GM18907 (cell line): ENCODE data around the gene ABHD6.
"Not testable (repeated sequence)": the region's sequence is repeated elsewhere in the genome, so short reads cannot be mapped to it uniquely, and the experiment has no call there.

ENCODE experiments used
- ATAC-seq: cut with Tn5 transposase; IDR thresholded peaks from one replicate; pipeline ENCODE4 v1.9.1; 2021; ENCODE audit warnings: mild to moderate bottlenecking, moderate library complexity; ENCODE audit not compliant: unreplicated experiment

The ABHD6 gene

DNA sequence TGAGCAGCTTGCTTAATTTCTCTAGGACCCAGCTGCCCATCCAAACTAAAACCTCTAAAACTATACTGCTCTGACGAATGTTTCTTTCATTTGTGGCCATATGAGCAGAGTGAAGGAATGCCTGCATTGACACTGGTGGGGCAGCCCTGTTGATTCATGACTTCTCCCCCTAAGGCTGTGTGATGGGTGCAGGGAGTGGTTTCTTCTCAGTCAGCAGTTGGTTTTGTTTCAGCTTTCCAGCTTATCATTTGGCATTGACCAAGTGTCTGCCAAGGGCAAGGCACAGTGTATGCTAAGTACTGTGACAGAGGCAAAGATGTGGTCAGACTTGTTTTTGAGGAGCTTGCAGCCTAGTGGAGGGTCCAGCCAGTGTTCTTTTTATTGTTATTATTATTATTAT lies 4.7 kb downstream of the ABHD6 start:
- no peak for ATAC-seq

DNA sequence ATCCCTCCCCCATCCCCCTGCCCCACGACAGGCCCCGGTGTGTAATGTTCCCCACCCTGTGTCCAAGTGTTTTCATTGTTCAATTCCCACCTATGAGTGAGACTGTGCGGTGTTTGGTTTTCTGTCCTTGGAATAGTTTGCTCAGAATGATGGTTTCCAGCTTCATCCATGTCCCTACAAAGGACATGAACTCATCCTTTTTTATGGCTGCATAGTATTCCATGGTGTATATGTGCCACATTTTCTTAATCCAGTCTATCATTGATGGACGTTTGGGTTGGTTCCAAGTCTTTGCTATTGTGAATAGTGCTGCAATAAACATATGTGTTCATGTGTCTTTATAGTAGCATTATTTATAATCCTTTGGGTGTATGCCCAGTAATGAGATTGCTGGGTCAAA lies 5.3 kb downstream of the ABHD6 start:
- ATAC-seq, result not testable (repeated sequence)

DNA sequence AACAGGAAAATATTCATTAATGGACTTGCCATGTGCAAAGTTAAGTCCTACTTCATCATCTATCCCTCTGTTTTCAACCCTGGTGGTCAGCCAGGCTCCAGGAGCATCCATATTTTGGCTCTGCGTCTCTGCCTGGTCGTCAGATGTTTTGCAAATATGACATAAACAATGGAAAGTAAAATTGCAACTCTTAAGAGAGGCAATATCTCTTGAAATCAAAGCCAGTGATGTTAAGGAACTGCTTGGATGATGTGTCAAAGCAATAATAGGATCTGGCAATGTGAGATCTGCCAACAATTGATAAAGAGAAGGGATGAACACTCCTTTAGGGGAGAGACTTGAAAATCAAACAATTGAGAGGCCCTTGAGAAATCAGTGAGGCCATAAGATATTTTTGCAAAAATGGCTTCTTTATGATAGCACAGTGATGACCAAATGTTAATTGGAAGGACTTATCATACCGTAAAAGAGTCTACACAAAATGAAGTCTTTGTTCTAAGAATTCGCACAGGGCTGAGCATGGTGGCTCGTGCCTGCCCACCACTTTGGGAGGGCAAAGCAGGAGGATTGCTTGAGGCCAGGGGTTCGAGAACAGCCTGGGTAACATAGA lies 6.5 kb downstream of the ABHD6 start:
- ATAC-seq, result no peak

DNA sequence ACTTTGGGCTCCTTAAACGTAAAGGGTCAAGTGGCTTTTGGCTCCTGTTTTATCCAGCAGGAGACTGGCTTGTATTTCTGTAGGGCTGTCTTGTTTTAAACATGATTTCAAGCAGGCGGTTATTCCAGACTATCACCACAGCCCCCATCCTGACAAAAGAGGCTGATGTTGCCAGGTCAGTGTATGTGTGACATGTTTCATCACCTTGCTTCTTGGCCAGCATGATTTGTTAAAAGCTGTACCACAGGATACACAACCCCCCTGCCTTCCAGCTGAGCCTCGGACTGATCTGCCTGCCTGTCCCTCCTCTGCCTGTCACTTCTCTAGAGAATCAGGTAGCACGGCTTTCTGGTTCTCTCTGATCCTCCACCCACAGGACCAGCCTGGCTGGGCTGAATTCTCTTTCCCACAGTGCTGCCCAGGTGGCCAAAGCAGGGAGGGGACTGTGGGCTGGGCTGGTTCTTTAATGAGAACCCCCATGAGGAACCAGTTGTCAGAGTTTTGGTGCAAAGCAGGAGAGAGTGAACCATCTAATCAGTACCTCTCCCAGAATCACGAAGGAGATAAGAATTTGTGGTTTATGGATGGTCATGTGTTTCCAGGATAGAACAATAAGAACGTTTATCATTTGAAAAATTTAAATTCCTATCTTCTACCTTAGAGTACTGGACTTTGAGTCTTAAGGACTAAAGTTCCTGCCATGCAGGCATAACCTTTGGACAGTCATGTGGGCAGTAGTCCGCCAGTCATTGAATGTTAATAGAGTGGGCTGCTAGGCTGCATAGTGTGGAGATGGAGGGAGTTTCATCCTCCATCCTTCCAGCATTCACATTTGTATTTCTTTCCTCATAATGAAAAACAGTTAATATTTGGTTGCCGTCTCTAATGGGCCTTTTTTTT lies 8.8 kb downstream of the ABHD6 start:
- ATAC-seq, result no peak

DNA sequence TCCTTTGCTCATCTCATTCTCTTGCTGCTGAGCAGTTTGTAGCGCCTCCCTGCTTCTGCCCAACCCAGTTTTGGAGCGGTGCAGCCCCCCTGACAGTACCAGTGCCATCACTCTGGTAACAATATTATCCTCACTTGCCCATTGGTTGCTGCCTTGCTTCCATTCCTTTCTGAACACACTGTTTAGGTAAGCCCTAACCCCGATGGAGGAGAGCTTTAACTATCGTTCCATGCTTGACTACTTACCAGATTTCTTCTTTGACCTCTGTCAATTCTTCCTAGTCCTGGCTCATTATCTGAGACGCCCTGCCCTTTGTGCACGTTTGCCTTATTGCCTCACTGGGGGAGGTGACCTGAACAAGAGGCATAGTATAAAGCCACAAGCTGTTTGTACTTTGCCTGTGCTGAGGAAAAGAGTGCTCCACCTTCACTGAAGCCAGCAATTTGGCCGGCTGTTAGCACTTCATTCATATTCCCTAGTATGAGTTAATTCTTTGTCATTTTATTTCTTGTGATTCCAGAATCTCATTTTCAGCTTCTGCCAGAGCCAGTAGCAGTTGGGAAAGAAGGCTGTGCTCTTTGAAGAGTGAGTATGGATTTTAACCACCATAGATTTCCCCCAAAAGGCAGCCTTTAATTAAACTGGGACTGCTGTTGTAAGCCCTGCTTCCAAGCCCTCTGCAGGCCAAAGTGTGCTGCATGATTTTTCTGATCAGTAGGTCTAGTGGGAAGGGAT lies 11.9 kb downstream of the ABHD6 start:
- no peak for ATAC-seq

DNA sequence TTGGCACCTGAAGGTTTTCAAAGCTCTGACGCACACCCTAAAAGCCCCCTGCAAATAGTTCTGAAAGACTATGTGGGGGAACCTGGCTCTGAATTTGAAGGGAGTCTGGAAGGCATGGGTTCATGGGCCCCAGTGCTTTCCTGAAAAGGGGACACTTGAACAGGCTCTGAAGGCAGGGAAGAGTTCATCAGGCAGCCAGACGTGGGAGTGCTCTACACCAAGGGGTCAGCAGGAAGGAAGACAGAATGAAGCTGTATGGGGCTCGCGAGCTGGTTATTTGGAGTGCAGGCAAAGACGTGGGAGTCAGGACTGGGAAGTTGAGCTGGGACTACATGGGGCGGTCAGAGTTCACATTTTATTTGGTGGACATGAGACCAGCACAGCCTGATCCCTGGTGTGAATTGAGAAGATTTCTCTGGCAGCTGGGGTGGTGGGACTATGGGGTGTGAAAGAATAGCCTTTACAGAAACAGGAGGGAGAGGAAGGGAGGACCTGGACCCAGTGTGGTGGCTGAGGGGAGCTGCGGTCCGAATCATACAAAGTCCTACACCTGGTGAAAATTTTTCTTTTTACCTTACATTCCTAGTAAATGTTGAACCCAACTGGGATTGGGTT lies 12.6 kb downstream of the ABHD6 start:
- no peak for ATAC-seq

DNA sequence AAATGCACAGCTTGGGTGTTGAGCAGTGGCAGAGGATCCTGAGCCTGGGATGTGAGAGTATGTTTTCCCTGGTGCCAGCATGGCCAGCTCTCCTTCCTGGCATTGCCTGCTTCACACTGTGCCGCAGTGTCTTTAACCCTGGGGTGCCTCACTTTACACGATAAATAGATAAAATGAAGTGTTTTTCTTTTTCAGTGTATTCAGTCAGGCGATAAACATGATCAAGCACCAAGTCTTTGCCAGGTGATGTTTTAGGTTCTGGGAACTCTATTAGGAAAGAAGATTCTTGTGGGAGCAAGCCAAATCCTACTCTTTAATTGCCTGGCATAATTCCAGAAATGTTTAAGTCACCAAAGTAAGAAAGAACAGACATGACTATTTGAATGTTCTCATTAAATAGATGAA lies 14.0 kb downstream of the ABHD6 start:
- no peak for ATAC-seq

DNA sequence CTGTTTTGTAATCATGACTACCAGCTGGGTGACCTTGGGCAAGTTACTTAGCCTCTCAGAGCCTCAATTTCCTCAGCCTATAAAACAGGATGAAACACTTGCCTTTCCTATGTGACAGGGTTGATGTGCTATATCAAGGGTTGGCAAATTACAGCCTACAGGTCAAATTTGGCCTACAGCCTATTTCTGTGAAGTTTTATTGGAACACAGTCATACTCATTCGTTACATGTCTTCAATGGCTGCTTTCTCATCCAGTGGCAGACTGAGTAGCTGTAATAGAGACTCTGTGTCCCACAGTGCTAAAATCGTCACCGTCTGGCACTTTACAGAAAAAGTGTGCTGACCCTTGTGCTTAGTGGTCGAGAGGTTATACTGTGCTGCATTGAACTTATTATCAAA lies 16.6 kb downstream of the ABHD6 start:
- no peak for ATAC-seq

DNA sequence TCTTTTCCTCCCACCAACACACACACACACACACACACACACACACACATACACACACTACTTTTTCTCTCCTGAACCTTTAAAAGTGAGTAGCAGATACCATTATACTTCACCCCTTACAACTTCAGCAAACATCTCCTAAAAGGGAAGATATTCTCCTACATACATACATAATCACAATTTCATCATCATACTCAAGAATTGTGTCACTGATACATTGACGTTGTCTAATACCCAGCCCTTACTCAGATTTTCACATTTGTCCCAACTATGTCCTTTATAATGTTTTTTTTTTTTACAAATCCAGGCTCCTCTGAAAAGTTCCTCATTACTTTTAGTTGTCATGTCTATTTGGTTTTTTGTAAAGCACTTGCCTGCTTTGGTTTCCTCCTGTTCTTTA lies 18.5 kb downstream of the ABHD6 start:
- ATAC-seq, result no peak

DNA sequence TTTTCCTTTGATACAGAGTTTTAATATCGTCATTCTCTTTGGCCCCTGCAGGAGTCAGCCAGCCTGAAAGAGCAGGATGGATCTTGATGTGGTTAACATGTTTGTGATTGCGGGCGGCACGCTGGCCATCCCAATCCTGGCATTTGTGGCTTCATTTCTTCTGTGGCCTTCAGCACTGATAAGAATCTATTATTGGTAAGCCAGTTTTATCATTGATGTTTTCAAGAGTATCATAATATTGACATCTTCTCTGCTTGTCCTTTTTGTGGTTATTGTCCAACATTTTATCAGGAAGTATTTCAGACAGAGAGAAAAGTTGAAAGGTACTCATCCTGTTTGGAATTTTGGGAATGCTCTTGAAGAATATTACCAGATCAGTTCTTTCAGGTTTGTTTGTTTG lies 18.9 kb downstream of the ABHD6 start:
- no peak for ATAC-seq

DNA sequence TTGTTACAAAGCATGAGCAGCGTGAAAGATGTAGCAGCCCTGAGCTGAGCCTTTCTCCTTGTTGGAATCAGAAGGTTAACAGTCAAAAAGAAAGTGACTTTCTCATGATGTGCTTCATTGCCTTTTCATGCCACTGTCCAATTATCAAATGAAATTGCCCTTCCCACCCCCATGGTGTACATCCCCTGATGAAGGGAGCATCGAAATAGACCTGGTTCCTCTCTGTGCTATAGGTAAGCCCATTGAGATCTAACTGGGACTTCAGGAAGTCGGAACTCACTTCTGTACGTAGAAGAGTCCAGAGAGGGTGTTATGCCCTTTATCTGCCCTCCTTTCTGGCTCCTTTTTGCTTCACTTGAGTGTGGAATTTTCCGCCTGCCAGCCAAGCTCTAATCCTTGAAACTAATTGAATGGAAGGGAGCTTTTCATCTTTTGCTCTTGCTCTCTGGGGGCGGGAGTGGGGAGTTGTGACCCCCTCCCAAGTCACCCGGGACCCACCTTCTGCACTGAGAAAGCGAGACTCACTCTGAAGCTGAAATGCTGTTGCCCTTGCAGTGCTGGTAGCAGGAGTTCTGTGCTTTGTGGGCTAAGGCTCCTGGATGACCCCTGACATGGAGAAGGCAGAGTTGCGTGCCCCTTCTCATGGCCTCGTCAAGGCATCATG lies 20.9 kb downstream of the ABHD6 start:
- no peak for ATAC-seq

DNA sequence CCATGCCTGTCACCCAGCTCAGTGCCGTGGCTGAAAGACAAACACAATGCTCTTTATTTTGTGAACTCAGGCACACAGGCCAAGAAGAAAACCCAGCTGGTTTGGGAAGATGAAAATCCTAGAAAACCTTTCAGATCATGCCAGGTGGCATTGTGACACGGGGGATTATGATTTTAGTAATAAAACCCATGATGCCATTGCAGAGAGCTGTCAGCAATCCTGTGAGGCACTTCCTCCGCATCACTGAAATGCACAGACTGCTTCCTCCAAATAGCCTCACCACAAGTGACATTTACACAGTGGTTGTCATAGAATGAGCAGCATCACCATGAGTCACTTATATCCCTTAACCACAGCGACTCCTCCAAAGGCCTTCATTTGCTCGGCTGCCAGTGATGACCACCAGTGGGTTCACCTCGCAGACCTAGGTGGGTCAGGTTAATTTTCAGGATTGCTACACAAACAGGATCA lies 22.7 kb downstream of the ABHD6 start:
- no peak for ATAC-seq

DNA sequence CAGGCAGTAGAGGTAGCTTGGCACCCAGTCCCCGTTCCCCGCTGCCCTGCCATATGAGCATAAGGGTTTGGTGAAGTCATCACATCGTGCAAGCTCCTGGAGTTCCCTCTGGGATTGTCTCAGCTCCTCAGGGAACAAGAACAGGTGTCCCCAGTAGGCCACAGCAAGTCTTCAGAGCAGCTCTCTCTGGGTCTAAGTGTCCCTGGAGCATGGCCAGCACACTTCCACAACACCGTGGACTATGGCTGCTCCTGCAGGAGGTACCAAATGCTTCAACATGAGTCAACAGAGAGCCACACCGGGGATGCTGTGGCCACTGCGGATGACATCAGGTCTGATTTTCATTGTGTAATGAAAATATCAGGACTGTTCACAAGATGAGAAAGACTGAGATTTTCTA lies 23.1 kb downstream of the ABHD6 start:
- ATAC-seq, result no peak

DNA sequence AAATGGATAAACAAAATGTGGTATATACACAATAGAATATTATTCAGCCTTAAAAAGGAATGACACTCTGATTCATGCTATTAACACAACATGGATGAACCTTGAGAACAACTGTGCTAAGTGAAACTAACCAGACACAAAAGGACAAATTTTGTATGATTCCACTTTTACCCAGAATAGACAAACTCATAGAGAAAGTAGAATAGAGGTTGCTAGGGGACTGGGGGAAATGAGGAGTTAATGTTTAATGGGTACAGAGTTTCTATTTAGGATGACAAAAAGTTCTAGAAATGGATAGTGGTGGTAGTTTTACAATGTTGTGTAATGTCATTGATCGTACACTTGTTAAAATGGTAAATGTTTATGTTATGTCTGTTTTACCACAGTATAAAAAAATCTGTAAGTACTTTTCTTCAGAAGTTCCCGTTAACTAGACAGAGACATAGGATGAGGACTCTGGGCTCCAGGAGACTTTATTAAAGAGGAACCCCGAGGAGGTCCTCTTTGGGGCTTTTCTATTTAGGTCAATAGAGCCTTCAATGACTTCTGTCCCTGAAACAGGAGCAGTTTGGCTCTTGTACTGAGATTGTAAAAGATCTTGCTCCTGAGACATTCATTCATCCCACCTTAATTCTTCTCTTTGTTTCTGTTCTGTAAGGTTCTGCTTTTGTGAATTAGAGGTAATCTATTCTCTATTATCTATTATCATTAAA lies 24.5 kb downstream of the ABHD6 start:
- ATAC-seq, result peak; percentile 75

DNA sequence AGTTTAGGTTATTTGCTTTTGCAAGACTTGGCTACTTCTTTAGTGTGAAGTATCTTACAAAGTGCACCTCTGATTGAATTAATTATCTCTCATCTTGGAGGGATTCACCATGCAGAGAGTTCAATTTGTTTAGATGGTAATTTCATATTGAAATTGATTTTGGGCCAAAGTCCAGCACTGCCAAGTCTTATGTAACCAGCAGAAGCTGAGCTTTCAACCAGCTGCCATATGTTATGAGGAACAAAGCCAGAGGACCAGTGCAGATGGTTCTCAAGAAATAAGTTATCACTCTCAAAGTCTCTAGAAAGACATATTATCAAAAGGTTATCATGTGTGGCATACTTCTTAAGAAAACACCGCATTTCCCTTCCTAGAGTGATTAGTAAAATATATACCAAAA lies 29.0 kb downstream of the ABHD6 start:
- ATAC-seq, result no peak

DNA sequence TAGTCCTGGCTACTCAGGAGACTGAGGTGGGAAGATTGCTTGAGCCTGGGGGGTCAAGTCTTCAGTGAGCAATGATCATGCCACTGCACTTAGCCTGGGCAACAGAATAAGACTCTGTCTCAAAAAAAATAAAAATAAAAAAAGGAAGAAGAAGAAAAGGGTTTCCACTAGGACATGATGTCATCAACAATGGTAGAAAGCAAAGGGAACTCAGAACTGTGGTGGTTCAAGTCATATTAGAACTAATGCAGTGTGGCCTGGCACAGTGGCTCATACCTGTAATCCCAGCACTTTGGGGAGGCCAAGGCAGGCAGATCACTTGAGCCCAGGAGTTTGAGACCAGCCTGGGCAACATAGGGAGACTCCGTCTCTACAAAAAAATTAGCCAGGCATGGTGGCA lies 30.0 kb downstream of the ABHD6 start:
- ATAC-seq, result not testable (repeated sequence)

DNA sequence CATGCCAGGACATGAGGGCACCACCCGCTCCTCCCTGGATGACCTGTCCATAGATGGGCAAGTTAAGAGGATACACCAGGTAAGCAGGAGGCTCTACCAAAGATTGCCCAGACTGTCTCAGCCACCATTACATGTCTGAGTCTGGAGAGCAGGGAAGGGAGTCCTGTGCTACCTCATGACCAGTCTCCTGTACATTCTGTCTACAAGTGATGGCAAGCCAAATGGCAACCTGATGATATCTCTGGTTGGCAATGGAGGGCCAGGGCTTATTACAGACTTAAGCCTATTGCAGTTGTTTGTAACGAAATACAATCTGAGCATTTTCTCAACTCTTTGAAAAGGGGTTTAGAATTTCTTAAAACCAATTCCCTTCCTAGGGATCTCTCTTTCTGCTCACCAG lies 31.8 kb downstream of the ABHD6 start:
- ATAC-seq, result no peak

DNA sequence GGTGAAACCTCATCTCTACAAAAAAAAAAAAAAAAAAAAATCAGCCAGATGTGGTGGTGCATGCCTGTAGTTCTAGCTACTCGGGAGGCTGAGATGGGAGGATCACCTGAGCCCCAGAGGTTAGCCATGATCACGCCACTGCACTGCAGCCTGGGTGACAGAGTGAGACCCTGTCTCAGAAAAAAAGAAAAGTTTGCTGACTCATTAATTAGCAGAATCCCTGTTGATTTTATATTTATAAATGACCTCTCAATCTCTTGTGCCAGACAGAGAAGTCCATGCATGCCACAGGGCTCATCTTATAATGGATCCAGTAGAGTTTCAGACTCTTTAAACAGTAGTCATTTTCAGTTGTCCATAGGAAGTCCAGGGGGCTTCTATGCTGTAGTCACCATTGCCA lies 32.9 kb downstream of the ABHD6 start:
- ATAC-seq, result no peak

DNA sequence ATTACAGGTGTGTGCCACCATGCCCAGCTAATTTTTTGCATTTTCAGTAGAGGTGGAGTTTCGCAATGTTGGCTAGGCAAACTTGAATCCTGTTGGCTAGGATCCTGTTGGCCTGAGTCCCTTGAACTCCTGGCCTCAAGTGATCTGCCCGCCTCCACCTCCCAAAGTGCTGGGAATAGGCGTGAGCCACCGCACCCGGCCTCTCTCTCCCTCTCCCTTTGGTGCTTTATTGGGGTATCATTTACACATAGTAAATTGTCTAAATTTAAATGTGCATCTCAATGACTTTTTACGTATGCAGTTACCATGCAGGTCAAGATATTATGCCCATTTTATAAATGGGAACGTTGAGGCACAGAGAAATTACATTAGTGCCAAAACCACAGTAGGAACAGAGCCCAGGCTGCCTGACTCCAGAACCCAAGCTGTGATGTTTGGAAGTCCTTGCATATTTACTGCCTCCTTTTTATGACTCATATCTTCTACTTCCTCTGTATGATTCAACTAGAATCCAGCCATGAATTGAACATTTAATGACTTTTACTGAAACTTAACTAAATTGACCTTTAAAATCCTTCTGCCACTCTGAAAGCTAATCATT lies 34.4 kb downstream of the ABHD6 start:
- no peak for ATAC-seq

DNA sequence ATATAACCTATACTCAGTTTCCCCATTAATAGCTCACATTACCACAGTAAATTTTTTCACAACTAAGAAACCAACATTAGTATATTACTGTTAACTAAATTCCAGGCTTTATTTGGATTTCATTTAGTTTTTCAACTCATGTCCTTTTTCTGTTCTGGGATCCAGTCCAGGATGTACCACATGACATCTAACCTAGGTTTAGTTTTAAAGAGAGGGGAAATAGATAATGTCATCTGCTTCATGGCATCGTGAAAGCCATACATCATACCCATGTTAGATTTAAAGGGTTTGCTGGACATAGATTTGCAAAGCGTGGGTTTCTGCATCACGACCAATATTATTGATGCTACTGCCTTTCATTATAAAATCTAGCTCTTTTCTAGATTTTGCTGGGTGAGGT lies 35.3 kb downstream of the ABHD6 start:
- ATAC-seq, result no peak
